ENCODE results near the gene SLC29A1. TPM values are rescaled to one million over a fixed set of nuclear protein-coding genes. Genes with fewer than 3 reads are reported as not detected.

SLC29A1 gene
- total RNA-seq, 1 donor from 2014 or later: 1.8 TPM

DNA sequence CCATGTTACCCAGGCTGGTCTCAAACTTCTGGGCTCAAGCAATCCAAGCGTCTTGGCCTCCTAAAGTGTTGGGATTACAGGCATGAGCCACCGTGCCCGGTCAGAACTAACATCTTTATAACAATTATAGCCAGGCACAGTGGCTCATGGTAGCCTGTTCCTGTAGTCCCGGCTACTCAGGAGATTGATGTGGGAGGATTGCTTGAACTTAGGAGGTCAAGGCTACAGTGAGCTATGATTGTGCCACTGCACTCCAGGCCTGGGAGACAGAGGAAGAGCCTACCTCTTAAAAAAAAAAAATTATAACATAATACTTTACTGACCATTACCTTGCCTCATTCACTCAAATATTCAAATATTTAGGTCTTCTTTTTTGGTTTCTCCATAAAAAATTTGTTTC is 23.5 kb upstream of the SLC29A1 start:
- TF ChIP-seq, protein P1, sequence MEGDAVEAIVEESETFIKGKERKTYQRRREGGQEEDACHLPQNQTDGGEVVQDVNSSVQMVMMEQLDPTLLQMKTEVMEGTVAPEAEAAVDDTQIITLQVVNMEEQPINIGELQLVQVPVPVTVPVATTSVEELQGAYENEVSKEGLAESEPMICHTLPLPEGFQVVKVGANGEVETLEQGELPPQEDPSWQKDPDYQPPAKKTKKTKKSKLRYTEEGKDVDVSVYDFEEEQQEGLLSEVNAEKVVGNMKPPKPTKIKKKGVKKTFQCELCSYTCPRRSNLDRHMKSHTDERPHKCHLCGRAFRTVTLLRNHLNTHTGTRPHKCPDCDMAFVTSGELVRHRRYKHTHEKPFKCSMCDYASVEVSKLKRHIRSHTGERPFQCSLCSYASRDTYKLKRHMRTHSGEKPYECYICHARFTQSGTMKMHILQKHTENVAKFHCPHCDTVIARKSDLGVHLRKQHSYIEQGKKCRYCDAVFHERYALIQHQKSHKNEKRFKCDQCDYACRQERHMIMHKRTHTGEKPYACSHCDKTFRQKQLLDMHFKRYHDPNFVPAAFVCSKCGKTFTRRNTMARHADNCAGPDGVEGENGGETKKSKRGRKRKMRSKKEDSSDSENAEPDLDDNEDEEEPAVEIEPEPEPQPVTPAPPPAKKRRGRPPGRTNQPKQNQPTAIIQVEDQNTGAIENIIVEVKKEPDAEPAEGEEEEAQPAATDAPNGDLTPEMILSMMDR (IDR thresholded peaks at IDR 0.05; ENCODE audit: insufficient read depth, low read length, severe bottlenecking): no peak
- Histone ChIP-seq H3K4me3 (ENCODE audit: low read depth, low read length) (no peak overlapping the region), H3K36me3 (ENCODE audit: control insufficient read depth, insufficient read depth, low read length) (no peaks in the 10 kb centered on the region), H3K27me3 (ENCODE audit: control insufficient read depth, insufficient read depth, low read length) (no peaks in the 10 kb centered on the region)
- FAIRE-seq: no peak
- DNase-seq (ENCODE audit: low read depth): no peak

DNA sequence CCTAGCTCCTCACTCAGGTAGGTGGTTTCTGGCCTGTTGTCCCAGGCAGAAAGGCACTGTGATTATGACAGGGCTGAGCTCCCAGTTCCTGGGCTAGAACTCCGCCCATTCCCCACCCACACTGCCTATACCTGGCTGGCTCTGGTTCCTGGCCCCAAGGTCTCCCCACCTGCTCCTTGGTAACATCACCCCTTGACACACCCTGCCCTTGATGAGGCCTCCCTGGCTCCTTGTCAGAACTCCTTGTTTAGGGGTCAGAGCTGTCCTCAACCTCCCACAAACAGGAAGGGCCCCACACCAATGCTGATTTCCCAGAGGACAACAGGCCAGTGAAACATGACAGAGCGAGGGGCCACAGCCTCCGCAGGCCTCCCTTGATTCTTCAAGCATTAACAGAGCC is 22.2 kb upstream of the SLC29A1 start:
- TF ChIP-seq, protein P1 (IDR thresholded peaks at IDR 0.05; ENCODE audit: insufficient read depth, low read length, severe bottlenecking): no peak
- H3K27me3 ChIP-seq (ENCODE audit: control insufficient read depth, insufficient read depth, low read length): no peaks in the 10 kb centered on the region
- peak; percentile 62 for DNase-seq (ENCODE audit: low read depth)
- H3K36me3 ChIP-seq (ENCODE audit: control insufficient read depth, insufficient read depth, low read length): no peaks in the 10 kb centered on the region
- H3K4me3 ChIP-seq (ENCODE audit: low read depth, low read length): no peak overlapping the region
- no peak for FAIRE-seq

DNA sequence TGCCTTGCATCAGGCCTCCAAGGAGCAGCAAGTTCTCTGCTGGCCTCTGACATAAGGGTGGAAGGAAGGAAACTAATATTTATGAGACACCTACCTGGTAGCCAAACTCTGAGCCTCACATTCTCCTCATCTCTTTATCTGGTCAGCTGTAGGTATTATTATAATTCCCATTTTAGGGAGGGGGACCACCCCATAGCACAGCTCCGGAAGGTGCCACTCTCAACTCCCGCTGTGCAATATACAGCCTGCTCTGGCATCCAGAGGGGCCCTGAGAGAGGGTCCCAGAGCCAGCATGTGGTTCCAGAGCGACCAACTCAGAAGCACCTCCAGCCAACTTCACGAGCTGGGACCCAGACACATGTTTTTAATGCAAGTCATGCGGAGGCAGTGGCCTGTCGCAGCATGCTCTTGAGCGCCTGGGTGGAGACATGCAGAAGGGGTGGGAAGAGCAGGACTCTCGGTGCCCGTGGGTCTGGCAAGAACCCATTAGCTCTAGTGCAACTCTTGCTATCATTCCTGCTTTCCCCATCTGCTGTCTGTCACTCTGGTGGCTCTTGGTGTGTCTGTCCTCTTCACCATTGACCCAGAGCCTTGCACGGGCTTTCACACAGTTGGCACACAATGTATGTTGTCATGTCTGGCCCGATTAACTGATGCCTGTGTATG is 21.6 kb upstream of the SLC29A1 start:
- Histone ChIP-seq H3K27me3 (ENCODE audit: control insufficient read depth, insufficient read depth, low read length) (no peaks in the 10 kb centered on the region), H3K36me3 (ENCODE audit: control insufficient read depth, insufficient read depth, low read length) (no peaks in the 10 kb centered on the region), H3K4me3 (ENCODE audit: low read depth, low read length) (no peak overlapping the region)
- TF ChIP-seq, protein P1 (IDR thresholded peaks at IDR 0.05; ENCODE audit: insufficient read depth, low read length, severe bottlenecking): no peak
- DNase-seq (ENCODE audit: low read depth) (peak; percentile 86), FAIRE-seq (peak; percentile 60)

DNA sequence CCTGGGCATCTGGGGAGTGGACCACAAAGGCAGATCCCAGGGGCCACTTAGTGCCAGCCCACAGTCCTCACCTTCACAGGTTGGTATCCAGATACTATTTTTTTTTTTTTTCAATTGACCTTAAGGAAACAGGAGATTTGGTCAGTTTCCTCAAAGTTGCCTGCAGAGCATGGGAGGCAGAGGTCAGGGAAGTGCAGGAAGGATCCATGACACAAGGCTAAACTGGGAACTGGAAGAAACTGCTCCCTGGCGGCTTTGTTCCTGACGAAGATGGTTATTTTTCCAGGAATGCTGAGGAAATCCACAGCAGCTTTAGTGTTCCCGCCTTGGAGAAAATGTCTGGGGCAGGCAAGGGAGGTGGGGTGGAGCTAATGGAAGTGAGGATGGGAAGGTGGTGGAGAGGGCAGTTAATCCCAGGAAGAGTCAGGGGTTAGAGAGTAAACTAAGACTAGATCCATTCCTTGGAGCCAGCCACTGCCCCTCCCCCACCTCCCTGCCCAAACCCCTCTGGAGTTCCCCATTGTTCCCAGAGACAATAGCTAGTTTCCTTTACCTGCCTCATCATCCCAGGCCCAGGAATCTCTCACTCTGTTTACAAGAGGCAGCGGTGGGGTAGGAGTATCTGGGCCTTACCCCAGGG is 20.9 kb upstream of the SLC29A1 start:
- no peaks in the 10 kb centered on the region for H3K27me3 ChIP-seq (ENCODE audit: control insufficient read depth, insufficient read depth, low read length)
- FAIRE-seq (no peak), DNase-seq (ENCODE audit: low read depth) (no peak)
- no peak overlapping the region for H3K4me3 ChIP-seq (ENCODE audit: low read depth, low read length)
- H3K36me3 ChIP-seq (ENCODE audit: control insufficient read depth, insufficient read depth, low read length): no peaks in the 10 kb centered on the region
- TF ChIP-seq, protein P1 (IDR thresholded peaks at IDR 0.05; ENCODE audit: insufficient read depth, low read length, severe bottlenecking): no peak

DNA sequence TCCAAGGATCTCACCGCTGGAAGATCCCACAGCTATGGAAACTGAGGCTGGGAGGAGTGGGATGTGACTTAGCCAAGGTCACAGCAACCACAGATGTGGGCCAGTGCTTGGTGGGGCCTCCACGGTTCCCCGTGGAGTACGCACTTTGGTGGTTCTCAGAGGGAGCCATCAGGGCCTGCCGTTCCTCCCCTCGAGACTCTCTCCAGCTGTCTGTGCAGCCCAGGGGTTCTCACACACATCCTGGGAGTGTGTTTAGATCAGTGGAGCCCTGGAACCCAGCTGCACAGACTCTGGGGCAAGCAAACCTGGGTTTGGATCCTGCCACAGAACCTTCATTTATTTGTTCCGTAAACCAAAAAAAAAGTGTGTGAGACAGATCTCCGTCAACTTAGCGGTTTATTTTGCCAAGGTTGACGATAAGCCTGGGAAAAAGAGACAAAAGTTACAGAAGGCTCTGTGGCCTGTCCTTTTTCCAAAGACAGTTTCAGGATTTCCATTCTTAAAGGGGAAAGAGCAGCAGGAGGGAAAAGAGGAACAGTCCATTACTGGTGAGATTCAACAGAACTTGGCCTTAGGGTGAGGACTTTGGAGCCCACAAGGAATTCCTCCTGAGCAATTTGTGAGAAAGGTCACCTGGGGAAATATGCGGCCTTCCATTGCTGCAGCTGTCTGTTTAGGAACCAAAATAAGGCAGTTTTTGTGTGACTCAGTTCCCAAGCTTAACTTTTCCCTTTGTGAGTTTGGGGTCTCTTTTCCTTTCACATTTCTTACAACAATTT is 20.2 kb upstream of the SLC29A1 start:
- DNase-seq (ENCODE audit: low read depth): no peak
- no peak for FAIRE-seq
- no peaks in the 10 kb centered on the region for H3K36me3 ChIP-seq (ENCODE audit: control insufficient read depth, insufficient read depth, low read length)
- H3K27me3 ChIP-seq (ENCODE audit: control insufficient read depth, insufficient read depth, low read length): no peaks in the 10 kb centered on the region
- H3K4me3 ChIP-seq (ENCODE audit: low read depth, low read length): no peak overlapping the region
- TF ChIP-seq, protein P1 (IDR thresholded peaks at IDR 0.05; ENCODE audit: insufficient read depth, low read length, severe bottlenecking): no peak
